Measurements from ENCODE around the gene FAAH2. TPM values are rescaled to one million over a fixed set of nuclear protein-coding genes. Genes with fewer than 3 reads are reported as not detected.

Gene FAAH2
- polyA plus RNA-seq, 1 experiment: not detected

DNA sequence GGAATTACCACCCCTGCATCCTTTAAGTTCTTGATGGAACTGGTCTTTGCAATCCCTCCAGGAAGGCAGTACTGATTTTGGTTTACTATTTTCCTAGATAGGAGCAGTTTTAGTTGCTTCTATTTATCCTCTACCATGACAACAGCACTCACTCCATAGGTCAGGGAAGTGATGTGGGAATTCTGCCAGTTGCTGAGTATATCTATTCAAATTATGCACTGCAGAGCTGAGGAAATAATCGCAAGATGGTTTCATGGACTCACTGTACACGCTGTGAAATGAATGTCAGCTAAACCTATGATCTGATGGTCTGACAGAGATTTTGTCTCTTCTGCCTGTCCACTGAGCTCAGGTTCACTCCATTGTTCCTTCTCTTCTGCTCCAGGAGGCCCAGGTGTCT is 135.8 kb downstream of the FAAH2 start:
- POLR2A ChIA-PET: no interaction called here
- Histone ChIP-seq H3K36me3 (ENCODE audit: control insufficient read depth, insufficient read depth, low read length) (no peaks in the 10 kb centered on the region), H3K27me3 (ENCODE audit: control insufficient read depth, insufficient read depth, low read length) (no peaks in the 10 kb centered on the region), H3K4me3 (ENCODE audit: low read depth, low read length) (no peak overlapping the region)
- CTCF ChIA-PET: no interaction called here
- TF ChIP-seq, protein P1, sequence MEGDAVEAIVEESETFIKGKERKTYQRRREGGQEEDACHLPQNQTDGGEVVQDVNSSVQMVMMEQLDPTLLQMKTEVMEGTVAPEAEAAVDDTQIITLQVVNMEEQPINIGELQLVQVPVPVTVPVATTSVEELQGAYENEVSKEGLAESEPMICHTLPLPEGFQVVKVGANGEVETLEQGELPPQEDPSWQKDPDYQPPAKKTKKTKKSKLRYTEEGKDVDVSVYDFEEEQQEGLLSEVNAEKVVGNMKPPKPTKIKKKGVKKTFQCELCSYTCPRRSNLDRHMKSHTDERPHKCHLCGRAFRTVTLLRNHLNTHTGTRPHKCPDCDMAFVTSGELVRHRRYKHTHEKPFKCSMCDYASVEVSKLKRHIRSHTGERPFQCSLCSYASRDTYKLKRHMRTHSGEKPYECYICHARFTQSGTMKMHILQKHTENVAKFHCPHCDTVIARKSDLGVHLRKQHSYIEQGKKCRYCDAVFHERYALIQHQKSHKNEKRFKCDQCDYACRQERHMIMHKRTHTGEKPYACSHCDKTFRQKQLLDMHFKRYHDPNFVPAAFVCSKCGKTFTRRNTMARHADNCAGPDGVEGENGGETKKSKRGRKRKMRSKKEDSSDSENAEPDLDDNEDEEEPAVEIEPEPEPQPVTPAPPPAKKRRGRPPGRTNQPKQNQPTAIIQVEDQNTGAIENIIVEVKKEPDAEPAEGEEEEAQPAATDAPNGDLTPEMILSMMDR (IDR thresholded peaks at IDR 0.05; ENCODE audit: insufficient read depth, low read depth, low read length): no peak
- no peak for DNase-seq (ENCODE audit: low read depth)

- DNase-seq (ENCODE audit: low read depth): no peak
- no peak overlapping the region for H3K4me3 ChIP-seq (ENCODE audit: low read depth, low read length)
- POLR2A ChIA-PET: no interaction called here
- CTCF ChIA-PET: no interaction called here
- TF ChIP-seq, protein P1 (IDR thresholded peaks at IDR 0.05; ENCODE audit: insufficient read depth, low read depth, low read length): no peak
- no peaks in the 10 kb centered on the region for H3K36me3 ChIP-seq (ENCODE audit: control insufficient read depth, insufficient read depth, low read length)
- H3K27me3 ChIP-seq (ENCODE audit: control insufficient read depth, insufficient read depth, low read length): no peaks in the 10 kb centered on the region
Observed at GRCh38 chrX:57422790-57423189, 136.3 kb downstream of the FAAH2 start.

- Histone ChIP-seq H3K4me3 (ENCODE audit: low read depth, low read length) (no peak overlapping the region), H3K27me3 (ENCODE audit: control insufficient read depth, insufficient read depth, low read length) (no peaks in the 10 kb centered on the region), H3K36me3 (ENCODE audit: control insufficient read depth, insufficient read depth, low read length) (no peaks in the 10 kb centered on the region)
- TF ChIP-seq, protein P1 (IDR thresholded peaks at IDR 0.05; ENCODE audit: insufficient read depth, low read depth, low read length): no peak
- ChIA-PET CTCF (no interaction called here), POLR2A (no interaction called here)
- no peak for DNase-seq (ENCODE audit: low read depth)
Observed at GRCh38 chrX:57445076-57445475, 158.6 kb downstream of the FAAH2 start.

DNA sequence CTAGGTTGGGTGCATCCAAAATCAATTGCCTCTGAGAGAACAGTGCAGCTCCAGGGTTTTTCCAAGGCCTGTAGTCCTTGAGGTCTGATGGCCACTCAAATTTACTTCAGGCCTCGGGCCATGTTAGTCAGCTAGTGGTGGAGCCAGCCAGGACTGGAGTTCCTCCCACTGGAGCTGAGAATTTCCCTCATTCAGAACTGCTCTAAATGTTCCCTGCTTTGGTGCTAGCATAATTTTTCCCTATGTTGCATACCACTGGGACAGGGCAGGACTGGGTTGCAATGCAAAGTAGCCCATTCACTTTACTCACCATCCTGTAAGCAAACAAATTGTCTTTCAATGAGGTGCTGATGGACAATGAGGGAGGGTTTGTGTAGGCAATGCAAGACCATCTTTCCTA is 159.3 kb downstream of the FAAH2 start:
- no peak for DNase-seq (ENCODE audit: low read depth)
- CTCF ChIA-PET: no interaction called here
- H3K4me3 ChIP-seq (ENCODE audit: low read depth, low read length): no peak overlapping the region
- no peaks in the 10 kb centered on the region for H3K27me3 ChIP-seq (ENCODE audit: control insufficient read depth, insufficient read depth, low read length)
- POLR2A ChIA-PET: no interaction called here
- no peaks in the 10 kb centered on the region for H3K36me3 ChIP-seq (ENCODE audit: control insufficient read depth, insufficient read depth, low read length)
- TF ChIP-seq, protein P1 (IDR thresholded peaks at IDR 0.05; ENCODE audit: insufficient read depth, low read depth, low read length): no peak

DNA sequence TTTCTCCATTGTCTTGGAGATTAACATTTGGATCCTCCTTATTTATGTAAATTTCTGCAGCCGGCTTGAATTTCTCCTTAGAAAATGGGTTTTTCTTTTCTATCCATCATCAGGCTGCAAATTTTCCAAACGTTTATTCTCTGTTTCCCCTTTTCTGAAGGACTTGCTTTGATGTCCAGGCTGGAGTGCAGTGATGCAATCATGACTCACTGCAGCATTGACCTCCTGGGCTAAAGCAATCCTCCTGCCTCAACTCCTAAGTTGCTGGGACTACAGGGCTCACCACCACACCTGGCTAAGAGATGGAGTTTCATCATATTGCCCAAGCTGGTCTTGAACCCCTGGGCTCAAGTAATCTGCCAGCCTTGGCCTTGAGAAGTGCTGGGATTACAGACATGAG is 161.3 kb downstream of the FAAH2 start:
- ChIA-PET CTCF (no interaction called here), POLR2A (no interaction called here)
- Histone ChIP-seq H3K36me3 (ENCODE audit: control insufficient read depth, insufficient read depth, low read length) (no peaks in the 10 kb centered on the region), H3K27me3 (ENCODE audit: control insufficient read depth, insufficient read depth, low read length) (no peaks in the 10 kb centered on the region), H3K4me3 (ENCODE audit: low read depth, low read length) (no peak overlapping the region)
- no peak for DNase-seq (ENCODE audit: low read depth)
- TF ChIP-seq, protein P1 (IDR thresholded peaks at IDR 0.05; ENCODE audit: insufficient read depth, low read depth, low read length): no peak
